H9 (cell line): ENCODE measurements around the gene RPS21. TPM values are rescaled to one million over a fixed set of nuclear protein-coding genes. Genes with fewer than 3 reads are reported as not detected.

Experiments
- DNase-seq: peaks from one replicate; pipeline ENCODE4 v3.0.0-alpha.2; 2017
- H2AFZ ChIP-seq: one replicate; pipeline ENCODE4 v1.6.1; 2013; ENCODE audit warnings: mild to moderate bottlenecking, low read length, control low read depth, moderate library complexity
- H2AK5ac ChIP-seq: 2 replicates; pipeline ENCODE4 v1.6.1; 2013; ENCODE audit warnings: low read length, control low read depth, mixed read lengths; ENCODE audit not compliant: insufficient read length
- H2BK120ac ChIP-seq: one replicate; pipeline ENCODE4 v1.6.1; 2013; ENCODE audit warnings: low read depth, mild to moderate bottlenecking, low read length, control low read depth, inconsistent platforms; ENCODE audit not compliant: poor library complexity, severe bottlenecking
- H2BK12ac ChIP-seq: 2 replicates; pipeline ENCODE4 v1.6.1; 2013; ENCODE audit warnings: low read length, control low read depth, mixed read lengths, low read depth; ENCODE audit not compliant: insufficient read length
- H2BK15ac ChIP-seq: 2 replicates; pipeline ENCODE4 v1.6.1; 2013; ENCODE audit warnings: low read depth, low read length, control low read depth
- H2BK20ac ChIP-seq: one replicate; pipeline ENCODE4 v1.6.1; 2013; ENCODE audit warnings: low read depth, mild to moderate bottlenecking, low read length, control low read depth, inconsistent platforms; ENCODE audit not compliant: poor library complexity, severe bottlenecking
- H2BK5ac ChIP-seq: 2 replicates; pipeline ENCODE4 v1.6.1; 2013; ENCODE audit warnings: low read length, control low read depth, mixed read lengths; ENCODE audit not compliant: insufficient read length
- H3K14ac ChIP-seq: 2 replicates; pipeline ENCODE4 v1.6.1; 2013; ENCODE audit warnings: low read length, control low read depth; ENCODE audit not compliant: insufficient read depth
- H3K18ac ChIP-seq: 2 replicates; pipeline ENCODE4 v1.6.1; 2013; ENCODE audit warnings: low read depth, mild to moderate bottlenecking, mixed read lengths, low read length, control low read depth; ENCODE audit not compliant: insufficient read length
- H3K23ac ChIP-seq: 2 replicates; pipeline ENCODE4 v1.6.1; 2013; ENCODE audit warnings: low read length, control low read depth, mixed read lengths, low read depth; ENCODE audit not compliant: insufficient read length
- H3K23me2 ChIP-seq: 2 replicates; pipeline ENCODE4 v1.6.1; 2013; ENCODE audit warnings: low read depth, mild to moderate bottlenecking, mixed read lengths, low read length, control low read depth; ENCODE audit not compliant: insufficient read length, poor library complexity, severe bottlenecking
- H3K27ac ChIP-seq: 2 replicates; pipeline ENCODE4 v1.5.1; 2013; ENCODE audit warnings: low read length, control low read depth, mixed read lengths, low read depth; ENCODE audit not compliant: insufficient read length
- H3K27me3 ChIP-seq: 2 replicates; pipeline ENCODE4 v1.6.1; 2013; ENCODE audit warnings: low read length, control low read depth, inconsistent platforms; ENCODE audit not compliant: insufficient read depth
- H3K4ac ChIP-seq: 2 replicates; pipeline ENCODE4 v1.6.1; 2013; ENCODE audit warnings: low read depth, mild to moderate bottlenecking, control low read depth, inconsistent platforms, low read length, moderate library complexity
- H3K4me1 ChIP-seq: 2 replicates; pipeline ENCODE4 v1.6.1; 2013; ENCODE audit warnings: low read length, control low read depth, inconsistent platforms; ENCODE audit not compliant: insufficient read depth
- H3K4me2 ChIP-seq: 2 replicates; pipeline ENCODE4 v1.6.1; 2013; ENCODE audit warnings: low read length, control low read depth, mixed read lengths; ENCODE audit not compliant: insufficient read length, insufficient read depth
- H3K56ac ChIP-seq: 2 replicates; pipeline ENCODE4 v1.6.1; 2013; ENCODE audit warnings: low read depth, mild to moderate bottlenecking, mixed read lengths, low read length, control low read depth; ENCODE audit not compliant: insufficient read length
- H3K79me1 ChIP-seq: 2 replicates; pipeline ENCODE4 v1.6.1; 2013; ENCODE audit warnings: low read depth, mild to moderate bottlenecking, moderate library complexity, low read length, control low read depth, inconsistent platforms; ENCODE audit not compliant: insufficient read depth, poor library complexity, severe bottlenecking
- H3K79me2 ChIP-seq: 2 replicates; pipeline ENCODE4 v1.6.1; 2013; ENCODE audit warnings: low read length, control low read depth, inconsistent platforms; ENCODE audit not compliant: insufficient read depth
- H3K9ac ChIP-seq: 2 replicates; pipeline ENCODE4 v1.6.1; 2013; ENCODE audit warnings: low read length, control low read depth, mixed read lengths; ENCODE audit not compliant: insufficient read length; ENCODE audit errors: extremely low read depth
- H3K9me3 ChIP-seq: one replicate; pipeline ENCODE4 v1.6.1; 2013; ENCODE audit warnings: low read depth, low read length, inconsistent platforms; ENCODE audit not compliant: control insufficient read depth
- H3T11ph ChIP-seq: one replicate; pipeline ENCODE4 v1.6.1; 2013; ENCODE audit warnings: mild to moderate bottlenecking, low read length, control low read depth, inconsistent platforms
- H4K20me1 ChIP-seq: one replicate; pipeline ENCODE4 v1.6.1; 2013; ENCODE audit not compliant: control insufficient read depth, insufficient read length, insufficient read depth
- H4K5ac ChIP-seq: 2 replicates; pipeline ENCODE4 v1.6.1; 2013; ENCODE audit warnings: low read depth, mild to moderate bottlenecking, mixed read lengths, low read length, control low read depth; ENCODE audit not compliant: insufficient read length
- H4K8ac ChIP-seq: replicated peaks from 2 replicates; pipeline ENCODE4 v1.6.1; 2013; ENCODE audit warnings: low read length, control low read depth, mixed read lengths, low read depth; ENCODE audit not compliant: insufficient read length
- H4K91ac ChIP-seq: 2 replicates; pipeline ENCODE4 v1.6.1; 2013; ENCODE audit warnings: low read depth, mild to moderate bottlenecking, moderate library complexity, mixed read lengths, low read length, control low read depth; ENCODE audit not compliant: insufficient read length
- H3K27ac Mint-ChIP-seq, 3 experiments: 2 replicates in 2 of 3; 3 replicates in 1 of 3; pipeline ENCODE4 v1.8.0; 2020 to 2021; ENCODE audit warnings: mixed read lengths in 3 of 3, mild to moderate bottlenecking in 1 of 3, moderate library complexity in 1 of 3
- H3K27me3 Mint-ChIP-seq: 2 replicates; pipeline ENCODE4 v1.8.0; 2021; ENCODE audit warnings: low read depth, mild to moderate bottlenecking, moderate library complexity, mixed read lengths
- H3K36me3 Mint-ChIP-seq, 3 experiments: 2 replicates in 2 of 3; 3 replicates in 1 of 3; pipeline ENCODE4 v1.8.0; 2020 to 2021; ENCODE audit warnings: low read depth in 3 of 3, mixed read lengths in 3 of 3; ENCODE audit not compliant: insufficient read depth in 1 of 3
- H3K4me1 Mint-ChIP-seq, 2 experiments: 2 replicates each; pipeline ENCODE4 v1.8.0; 2020; ENCODE audit warnings: mixed read lengths in 2 of 2
- H3K4me3 Mint-ChIP-seq, 2 experiments: 2 replicates in 1 of 2; 3 replicates in 1 of 2; pipeline ENCODE4 v1.8.0; 2020 to 2021; ENCODE audit warnings: mild to moderate bottlenecking in 2 of 2, mixed read lengths in 2 of 2, moderate library complexity in 1 of 2
- H3K9me3 Mint-ChIP-seq, 2 experiments: 2 replicates in 1 of 2; 3 replicates in 1 of 2; pipeline ENCODE4 v1.8.0; 2020; ENCODE audit warnings: mild to moderate bottlenecking in 2 of 2, mixed read lengths in 2 of 2, moderate library complexity in 1 of 2
- WGBS: extraction: QIAGEN DNeasy Blood & Tissue Kit; methylation state at CpG from one replicate; pipeline ENCODE4 v1.1.7; 2013; ENCODE audit warnings: missing lambda C conversion rate, low lambda C conversion rate, mixed read lengths; ENCODE audit not compliant: insufficient read length; ENCODE audit errors: extremely low coverage; 5-methylcytosine and 5-hydroxymethylcytosine counted together
- total RNA-seq: library from RNA; stranded (reverse); gene quantifications from 2 replicates; pipeline ENCODE4 v1.2.1, GENCODE V29; 2021
- TF ChIP-seq, protein P1 (sequence below): fragments of 200-600 bp; sonication (generic); conservative IDR thresholded peaks from 3 replicates; pipeline ENCODE4 v1.8.0; 2021; ENCODE audit warnings: antibody characterized with exemption, mild to moderate bottlenecking

The RPS21 gene
- total RNA-seq, 1 experiment from 2014 or later: 1,715 TPM

DNA sequence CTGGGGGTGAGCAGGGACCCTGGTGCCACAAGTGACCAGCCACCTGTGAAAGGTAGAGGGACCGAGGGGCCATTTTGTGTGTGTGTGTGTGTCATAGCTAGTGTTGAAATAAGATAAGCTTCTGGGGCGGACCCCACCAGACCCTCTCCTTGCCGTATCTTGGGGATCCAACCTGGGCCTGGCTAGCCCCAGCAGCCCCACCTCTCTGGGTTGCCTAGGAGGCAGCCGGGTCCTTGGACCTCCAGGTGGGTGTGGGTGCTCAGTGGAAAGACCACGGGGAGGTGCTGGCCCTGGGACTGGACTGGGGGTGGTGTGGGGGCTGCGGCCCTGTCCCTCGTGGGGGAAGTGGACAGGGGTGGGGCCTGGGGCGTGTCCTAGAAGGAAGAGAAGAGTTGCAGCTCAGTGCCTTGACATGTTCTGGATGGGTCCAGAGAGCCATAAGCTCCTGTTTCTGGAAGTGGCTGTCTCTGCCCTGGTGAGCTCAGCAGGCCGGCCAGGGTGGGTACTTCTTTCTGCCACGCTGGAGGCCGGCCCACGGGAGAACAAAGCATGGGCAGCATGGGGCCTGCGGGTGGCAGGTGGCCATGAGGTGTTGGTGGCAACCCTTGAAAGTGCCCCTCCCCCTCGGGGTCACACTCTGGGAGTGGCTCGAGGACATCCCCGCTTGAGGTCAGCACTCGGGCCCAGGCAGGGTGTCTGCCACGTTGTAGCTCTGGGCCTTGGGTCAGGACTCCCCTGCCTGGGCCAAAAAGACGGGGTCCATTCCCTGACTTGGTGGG, 32.0 kb downstream of the RPS21 start:
- no peak overlapping the region for H4K5ac ChIP-seq
- H3K79me1 ChIP-seq: no peaks in the 10 kb centered on the region
- H2AFZ ChIP-seq: no peak overlapping the region
- H3K23ac ChIP-seq: no peak overlapping the region
- no peak overlapping the region for H2BK15ac ChIP-seq
- H3K27ac ChIP-seq: no peak overlapping the region
- no peaks in the 10 kb centered on the region for H4K20me1 ChIP-seq
- Mint-ChIP-seq H3K27ac (no peak overlapping the region), H3K4me3 (no peak overlapping the region; a peak in 1 of 5 replicates), H3K4me1 (peaks cover 0 to 9% of the 10 kb centered on the region in 2 experiments; a peak in 3 of 4 replicates), H3K9me3 (peaks cover 0 to 5% of the 10 kb centered on the region in 2 experiments; a peak in 2 of 5 replicates), H3K36me3 (peaks cover 0 to 4% (median 0%) of the 10 kb centered on the region in 3 experiments; a peak in 1 of 7 replicates), H3K27me3 (peaks cover 1% of the 10 kb centered on the region)
- no peak overlapping the region for H2BK20ac ChIP-seq
- no peak overlapping the region for H4K91ac ChIP-seq
- TF ChIP-seq, protein P1, sequence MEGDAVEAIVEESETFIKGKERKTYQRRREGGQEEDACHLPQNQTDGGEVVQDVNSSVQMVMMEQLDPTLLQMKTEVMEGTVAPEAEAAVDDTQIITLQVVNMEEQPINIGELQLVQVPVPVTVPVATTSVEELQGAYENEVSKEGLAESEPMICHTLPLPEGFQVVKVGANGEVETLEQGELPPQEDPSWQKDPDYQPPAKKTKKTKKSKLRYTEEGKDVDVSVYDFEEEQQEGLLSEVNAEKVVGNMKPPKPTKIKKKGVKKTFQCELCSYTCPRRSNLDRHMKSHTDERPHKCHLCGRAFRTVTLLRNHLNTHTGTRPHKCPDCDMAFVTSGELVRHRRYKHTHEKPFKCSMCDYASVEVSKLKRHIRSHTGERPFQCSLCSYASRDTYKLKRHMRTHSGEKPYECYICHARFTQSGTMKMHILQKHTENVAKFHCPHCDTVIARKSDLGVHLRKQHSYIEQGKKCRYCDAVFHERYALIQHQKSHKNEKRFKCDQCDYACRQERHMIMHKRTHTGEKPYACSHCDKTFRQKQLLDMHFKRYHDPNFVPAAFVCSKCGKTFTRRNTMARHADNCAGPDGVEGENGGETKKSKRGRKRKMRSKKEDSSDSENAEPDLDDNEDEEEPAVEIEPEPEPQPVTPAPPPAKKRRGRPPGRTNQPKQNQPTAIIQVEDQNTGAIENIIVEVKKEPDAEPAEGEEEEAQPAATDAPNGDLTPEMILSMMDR: no peak
- H3K9ac ChIP-seq: no peak overlapping the region
- no peak overlapping the region for H2AK5ac ChIP-seq
- H3K56ac ChIP-seq: no peak overlapping the region
- WGBS: no CpG with 5 or more reads among the region's 19 CpGs
- no peaks in the 10 kb centered on the region for H3K27me3 ChIP-seq
- H3K18ac ChIP-seq: no peak overlapping the region
- H3K4ac ChIP-seq: no peak overlapping the region
- no peak overlapping the region for H3T11ph ChIP-seq
- DNase-seq: no peak
- no peaks in the 10 kb centered on the region for H3K23me2 ChIP-seq
- no peak overlapping the region for H3K4me2 ChIP-seq
- no peak overlapping the region for H2BK5ac ChIP-seq
- no peak overlapping the region for H2BK12ac ChIP-seq
- no peak overlapping the region; the same call in 1 of the 2 replicates for H3K14ac ChIP-seq
- H3K79me2 ChIP-seq: no peaks in the 10 kb centered on the region
- no peak overlapping the region for H2BK120ac ChIP-seq
- H3K4me1 ChIP-seq: no peaks in the 10 kb centered on the region
- no peaks in the 10 kb centered on the region for H3K9me3 ChIP-seq
- H4K8ac ChIP-seq: no peak overlapping the region
